HepG2 (cell line): ENCODE data around the gene IGF2BP1. TPM values are rescaled to one million over a fixed set of nuclear protein-coding genes. Genes with fewer than 3 reads are reported as not detected.

ENCODE experiments used
- ATF1 ChIP-seq: IDR thresholded peaks from 2 replicates; pipeline ENCODE4 v1.6.1; 2016; ENCODE audit warnings: mild to moderate bottlenecking, control low read depth
- FOXK2 ChIP-seq: fragments of 450-650 bp; IDR thresholded peaks from 2 replicates; pipeline ENCODE4 v1.6.1; 2016
- JDP2 ChIP-seq: sonication (generic); formaldehyde crosslinking; IDR thresholded peaks from 2 replicates; pipeline ENCODE4 v1.8.1; 2022; ENCODE audit warnings: missing genetic modification reagents, borderline replicate concordance
- KMT2B ChIP-seq: IDR thresholded peaks from 2 replicates; pipeline ENCODE4 v1.6.1; 2016; ENCODE audit warnings: missing genetic modification reagents, missing compliant biosample characterization
- MTA3 ChIP-seq: sonication (generic); formaldehyde crosslinking; IDR thresholded peaks from 2 replicates; pipeline ENCODE4 v1.4.0; 2020; ENCODE audit warnings: missing genetic modification reagents
- MXD4 ChIP-seq: IDR thresholded peaks from 2 replicates; pipeline ENCODE4 v1.6.1; 2016; ENCODE audit warnings: mild to moderate bottlenecking, missing biosample characterization, missing genetic modification reagents
- NR2C2 ChIP-seq: sonication (generic); formaldehyde crosslinking; IDR thresholded peaks from 2 replicates; pipeline ENCODE4 v1.4.0; 2020; ENCODE audit warnings: missing genetic modification reagents, mild to moderate bottlenecking, moderate library complexity, borderline replicate concordance
- POLR2G ChIP-seq: fragments of 200-400 bp; formaldehyde crosslinking; IDR thresholded peaks from 2 replicates; pipeline ENCODE4 v1.6.1; 2018; ENCODE audit warnings: mild to moderate bottlenecking, low read depth, low read length, moderate library complexity
- RAD51 ChIP-seq: fragments of 450-650 bp; IDR thresholded peaks from 2 replicates; pipeline ENCODE4 v1.6.1; 2016; ENCODE audit warnings: borderline replicate concordance
- RFX1 ChIP-seq: fragments of 450-650 bp; IDR thresholded peaks from 2 replicates; pipeline ENCODE4 v1.6.1; 2017
- RORA ChIP-seq: sonication (generic); formaldehyde crosslinking; IDR thresholded peaks from 2 replicates; pipeline ENCODE4 v1.5.0; 2020; ENCODE audit warnings: mild to moderate bottlenecking, missing genetic modification reagents, moderate library complexity
- RXRA ChIP-seq: sonication (generic); formaldehyde crosslinking; IDR thresholded peaks from 2 replicates; pipeline ENCODE4 v1.5.1; 2020; ENCODE audit warnings: missing genetic modification reagents
- SALL2 ChIP-seq: sonication (generic); formaldehyde crosslinking; IDR thresholded peaks from 2 replicates; pipeline ENCODE4 v1.8.1; 2023; ENCODE audit warnings: mild to moderate bottlenecking, missing genetic modification reagents, inconsistent platforms
- SYNCRIP ChIP-seq: fragments of 200-400 bp; formaldehyde crosslinking; IDR thresholded peaks from 2 replicates; pipeline ENCODE4 v1.6.1; 2018; ENCODE audit warnings: mild to moderate bottlenecking, low read depth, low read length; ENCODE audit not compliant: insufficient read depth
- TBP ChIP-seq: sonication (generic); formaldehyde crosslinking; IDR thresholded peaks from 2 replicates; pipeline ENCODE4 v1.5.0; 2020; ENCODE audit warnings: missing genetic modification reagents
- TFE3 ChIP-seq: IDR thresholded peaks from 2 replicates; pipeline ENCODE4 v1.6.1; 2016
- TP53 ChIP-seq: sonication (generic); formaldehyde crosslinking; conservative IDR thresholded peaks from 2 replicates; pipeline ENCODE4 v1.4.0; 2020; ENCODE audit warnings: missing genetic modification reagents
- ZEB1 ChIP-seq: IDR thresholded peaks from 2 replicates; pipeline ENCODE4 v1.6.1; 2012; ENCODE audit warnings: mild to moderate bottlenecking, low read depth, inconsistent platforms; ENCODE audit not compliant: insufficient replicate concordance
- ZFP62 ChIP-seq: sonication (generic); formaldehyde crosslinking; IDR thresholded peaks from 2 replicates; pipeline ENCODE4 v1.4.0; 2020; ENCODE audit warnings: missing genetic modification reagents
- ZMAT3 ChIP-seq: sonication (generic); formaldehyde crosslinking; conservative IDR thresholded peaks from 2 replicates; pipeline ENCODE4 v1.7.0; 2021; ENCODE audit warnings: missing genetic modification reagents
- ZNF512B ChIP-seq: sonication (generic); formaldehyde crosslinking; IDR thresholded peaks from 2 replicates; pipeline ENCODE4 v1.5.1; 2020; ENCODE audit warnings: missing genetic modification reagents, mild to moderate bottlenecking, borderline replicate concordance
- ZNF547 ChIP-seq: sonication (generic); formaldehyde crosslinking; IDR thresholded peaks from 2 replicates; pipeline ENCODE4 v1.5.1; 2020; ENCODE audit warnings: mild to moderate bottlenecking, missing genetic modification reagents
- ZNF607 ChIP-seq: sonication (generic); formaldehyde crosslinking; IDR thresholded peaks from 2 replicates; pipeline ENCODE4 v1.5.1; 2020; ENCODE audit warnings: missing genetic modification reagents, mild to moderate bottlenecking, borderline replicate concordance
- ZNF614 ChIP-seq: IDR thresholded peaks from 2 replicates; pipeline ENCODE4 v1.6.1; 2018; ENCODE audit warnings: missing biosample characterization, missing genetic modification reagents, inconsistent platforms, borderline replicate concordance
- polyA plus RNA-seq, 8 experiments: library from polyadenylated mRNA; depleted of rRNA in 3 of 8; stranded (reverse) in 7 of 8; unstranded in 1 of 8; fragments of >200 nt; fragmentation: Illumina TruSeq in 4 of 8; extraction: Trizol in 4 of 8; gene quantifications; 2 replicates each; pipeline versions ENCODE4 v1.2.1 to v1.2.3, GENCODE V29; 2011 to 2016; ENCODE audit warnings: low read depth in 4 of 8, missing spikeins in 1 of 8, mixed read lengths in 1 of 8; ENCODE audit not compliant: insufficient read depth in 1 of 8
- total RNA-seq, 5 experiments: library from RNA; depleted of rRNA; stranded (reverse); fragments of >200 nt; fragmentation: Illumina TruSeq; extraction: Trizol; gene quantifications; 2 replicates each; pipeline ENCODE4 v1.2.3, GENCODE V29; 2016; ENCODE audit warnings: low read depth in 1 of 5
- TF ChIP-seq, protein P1 (sequence below): sonication (generic); formaldehyde crosslinking; IDR thresholded peaks from 2 replicates; pipeline ENCODE4 v1.8.0; 2022; ENCODE audit warnings: mild to moderate bottlenecking, missing genetic modification reagents

IGF2BP1 gene
- total and polyA plus RNA-seq, 2 of the 13 experiments (the other 11 are each of a cell fraction or from before 2014, with no cell fraction given): 29.7 to 75.1 TPM

- TF ChIP-seq RAD51 (no peak), TBP (CRISPR knock-in tag) (no peak), SALL2 (peak; percentile 82), ZMAT3 (CRISPR knock-in tag) (peak; percentile 59; the same call in 1 of the 2 replicates), SYNCRIP (no peak), RFX1 (no peak), FOXK2 (0 out of 2 replicates have a peak, but pooled peaks have one; percentile 33), ZNF607 (no peak), POLR2G (peak; percentile 86), JDP2 (CRISPR knock-in tag) (no peak), ZNF547 (CRISPR knock-in tag) (no peak), MTA3 (CRISPR knock-in tag) (no peak), ZFP62 (CRISPR knock-in tag) (no peak), MXD4 (peak; percentile 53; the same call in 1 of the 2 replicates), ZNF512B (no peak; the same call in 1 of the 2 replicates), ZNF614 (CRISPR knock-in tag) (peak; percentile 93), RXRA (CRISPR knock-in tag) (peak; percentile 87), TP53 (CRISPR knock-in tag) (no peak), KMT2B (CRISPR knock-in tag) (peak; percentile 74; the same call in 1 of the 2 replicates), ZEB1 (no peak), TFE3 (CRISPR knock-in tag) (peak; percentile 62; the same call in 1 of the 2 replicates), NR2C2 (CRISPR knock-in tag) (no peak), RORA (CRISPR knock-in tag) (no peak), ATF1 (CRISPR knock-in tag) (no peak)
- TF ChIP-seq, protein P1, sequence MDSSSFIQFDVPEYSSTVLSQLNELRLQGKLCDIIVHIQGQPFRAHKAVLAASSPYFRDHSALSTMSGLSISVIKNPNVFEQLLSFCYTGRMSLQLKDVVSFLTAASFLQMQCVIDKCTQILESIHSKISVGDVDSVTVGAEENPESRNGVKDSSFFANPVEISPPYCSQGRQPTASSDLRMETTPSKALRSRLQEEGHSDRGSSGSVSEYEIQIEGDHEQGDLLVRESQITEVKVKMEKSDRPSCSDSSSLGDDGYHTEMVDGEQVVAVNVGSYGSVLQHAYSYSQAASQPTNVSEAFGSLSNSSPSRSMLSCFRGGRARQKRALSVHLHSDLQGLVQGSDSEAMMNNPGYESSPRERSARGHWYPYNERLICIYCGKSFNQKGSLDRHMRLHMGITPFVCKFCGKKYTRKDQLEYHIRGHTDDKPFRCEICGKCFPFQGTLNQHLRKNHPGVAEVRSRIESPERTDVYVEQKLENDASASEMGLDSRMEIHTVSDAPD (CRISPR knock-in tag): peak; percentile 42; the same call in 1 of the 2 replicates
These were observed 26.1 kb upstream of the IGF2BP1 start (continued) for GRCh38 chr17:48970865-48971687.
